ENCODE results near the gene DISP3.

Gene DISP3

GRCh38 chr1:11475748-11476147 is 3.2 kb upstream of the DISP3 start:
- no peak overlapping the region for H3K9ac ChIP-seq (ENCODE audit: low read depth, low read length)
- DNase-seq, result no peak
- H4K20me1 ChIP-seq (ENCODE audit: insufficient read depth, low read length), result no peaks in the 10 kb centered on the region; the same call in none of the 2 replicates
- peaks cover 22% of the 10 kb centered on the region for H3K4me1 ChIP-seq (ENCODE audit: insufficient read depth, low read length)
- no peaks in the 10 kb centered on the region for H3K27me3 ChIP-seq (ENCODE audit: insufficient read depth, low read length, poor library complexity)
- no peak overlapping the region for H3K4me2 ChIP-seq (ENCODE audit: insufficient read depth, low read length)
- H3K36me3 ChIP-seq (ENCODE audit: insufficient read depth, low read length), result no peaks in the 10 kb centered on the region
- TF ChIP-seq CTCF (IDR thresholded peaks at IDR 0.05; ENCODE audit: borderline replicate concordance, extremely low read depth, low read length, poor library complexity, severe bottlenecking) (no peak), EZH2 (IDR thresholded peaks at IDR 0.05; ENCODE audit: borderline replicate concordance, low read depth, low read length, severe bottlenecking) (no peak)
- H3K4me3 ChIP-seq (ENCODE audit: low read depth in 1 of 2, low read length in 2 of 2), result no peak overlapping the region
- H3K79me2 ChIP-seq (ENCODE audit: insufficient read depth, low read length), result no peaks in the 10 kb centered on the region
- no peak for ATAC-seq (ENCODE audit: insufficient read depth, low read depth)
- H3K27ac ChIP-seq (ENCODE audit: low read length), result no peak overlapping the region
- no peak overlapping the region for H2AFZ ChIP-seq (ENCODE audit: low read depth, low read length)
- no peaks in the 10 kb centered on the region for H3K9me3 ChIP-seq (ENCODE audit: insufficient read depth, low read length, severe bottlenecking)

- no peak for DNase-seq
- no peak for ATAC-seq (ENCODE audit: insufficient read depth, low read depth)
- Histone ChIP-seq H3K79me2 (ENCODE audit: insufficient read depth, low read length) (no peaks in the 10 kb centered on the region), H3K9ac (ENCODE audit: low read depth, low read length) (peak overlapping the region; percentile 82), H3K4me2 (ENCODE audit: insufficient read depth, low read length) (peak overlapping the region; percentile 99), H3K9me3 (ENCODE audit: insufficient read depth, low read length, severe bottlenecking) (no peaks in the 10 kb centered on the region), H3K27me3 (ENCODE audit: insufficient read depth, low read length, poor library complexity) (no peaks in the 10 kb centered on the region), H2AFZ (ENCODE audit: low read depth, low read length) (peak overlapping the region; percentile 92), H3K4me1 (ENCODE audit: insufficient read depth, low read length) (peaks cover 23% of the 10 kb centered on the region), H3K27ac (ENCODE audit: low read length) (peak overlapping the region; percentile 90), H4K20me1 (ENCODE audit: insufficient read depth, low read length) (peaks cover 4% of the 10 kb centered on the region), H3K4me3 (ENCODE audit: low read depth in 1 of 2, low read length in 2 of 2) (peak overlapping the region; percentile 47 to 88; a peak in 3 of 4 replicates), H3K36me3 (ENCODE audit: insufficient read depth, low read length) (no peaks in the 10 kb centered on the region)
- TF ChIP-seq EZH2 (IDR thresholded peaks at IDR 0.05; ENCODE audit: borderline replicate concordance, low read depth, low read length, severe bottlenecking) (no peak), CTCF (IDR thresholded peaks at IDR 0.05; ENCODE audit: borderline replicate concordance, extremely low read depth, low read length, poor library complexity, severe bottlenecking) (no peak)
Observed at GRCh38 chr1:11479375-11479979, 522 bp downstream of the DISP3 start.

- Histone ChIP-seq H3K36me3 (ENCODE audit: insufficient read depth, low read length) (no peaks in the 10 kb centered on the region), H3K79me2 (ENCODE audit: insufficient read depth, low read length) (no peaks in the 10 kb centered on the region), H3K27ac (ENCODE audit: low read length) (no peak overlapping the region), H4K20me1 (ENCODE audit: insufficient read depth, low read length) (peaks cover 11% of the 10 kb centered on the region), H3K4me2 (ENCODE audit: insufficient read depth, low read length) (no peak overlapping the region), H3K9me3 (ENCODE audit: insufficient read depth, low read length, severe bottlenecking) (no peaks in the 10 kb centered on the region), H3K9ac (ENCODE audit: low read depth, low read length) (no peak overlapping the region), H3K4me3 (ENCODE audit: low read depth in 1 of 2, low read length in 2 of 2) (no peak overlapping the region), H3K4me1 (ENCODE audit: insufficient read depth, low read length) (peaks cover 23% of the 10 kb centered on the region), H2AFZ (ENCODE audit: low read depth, low read length) (no peak overlapping the region), H3K27me3 (ENCODE audit: insufficient read depth, low read length, poor library complexity) (no peaks in the 10 kb centered on the region)
- ATAC-seq (ENCODE audit: insufficient read depth, low read depth) (no peak), DNase-seq (no peak)
- TF ChIP-seq CTCF (IDR thresholded peaks at IDR 0.05; ENCODE audit: borderline replicate concordance, extremely low read depth, low read length, poor library complexity, severe bottlenecking) (no peak), EZH2 (IDR thresholded peaks at IDR 0.05; ENCODE audit: borderline replicate concordance, low read depth, low read length, severe bottlenecking) (no peak)
Observed at GRCh38 chr1:11481019-11481418, 2.1 kb downstream of the DISP3 start.

All from DND-41 (cell line).